H1 (cell line): ENCODE measurements around the gene MYLK4. TPM values are rescaled to one million over a fixed set of nuclear protein-coding genes. Genes with fewer than 3 reads are reported as not detected.

Source experiments
- ATF2 ChIP-seq: IDR thresholded peaks from 2 replicates; pipeline ENCODE4 v1.6.1; 2012; ENCODE audit warnings: low read length, inconsistent platforms
- BCL11A ChIP-seq, 2 experiments: IDR thresholded peaks; one replicate each; pipeline ENCODE4 v1.6.1; 2011; ENCODE audit warnings: low read depth in 2 of 2, low read length in 2 of 2, mild to moderate bottlenecking in 2 of 2
- FOSL1 ChIP-seq: IDR thresholded peaks from 2 replicates; pipeline ENCODE4 v1.6.1; 2011; ENCODE audit warnings: mild to moderate bottlenecking, low read depth, low read length, moderate library complexity; ENCODE audit not compliant: insufficient read depth
- SIRT6 ChIP-seq: IDR thresholded peaks from one replicate; pipeline ENCODE4 v1.7.1; 2012; ENCODE audit warnings: low read length, inconsistent platforms
- polyA plus RNA-seq, 7 experiments: library from polyadenylated mRNA; depleted of rRNA in 3 of 7; stranded (reverse) in 5 of 7; unstranded in 2 of 7; fragments of >200 nt in 5 of 7; fragments of 200-250 nt in 2 of 7; gene quantifications; 1 replicate in 5 of 7; 2 replicates in 1 of 7; 4 replicates in 1 of 7; pipeline versions ENCODE4 v1.2.1 to v1.2.3, GENCODE V29; 2011 to 2013; ENCODE audit warnings: missing spikeins in 2 of 7, mixed read lengths in 2 of 7
- total RNA-seq: library from RNA; stranded (reverse); fragmentation: NEBNext Ultra II Directional; extraction: Animal tissue kit (Norgen Biotek cat#: 25700); gene quantifications from 2 replicates; pipeline ENCODE4 v1.2.1, GENCODE V29; 2021

Gene MYLK4
- total and polyA plus RNA-seq, 2 of the 8 experiments (the other 6 are each of a cell fraction or from before 2014, with no cell fraction given), result 0.11 to 0.17 TPM

GRCh38 chr6:2674857-2675256, 75.9 kb downstream of the MYLK4 start (continued):
- TF ChIP-seq ATF2 (no peak), SIRT6 (no peak), FOSL1 (no peak), BCL11A (IDR thresholded peaks at IDR 0.05; ENCODE audit: low read depth in 2 of 2, low read length in 2 of 2) (no peak)
